ENCODE data around the gene DNAJC25.
"Not testable (repeated sequence)": the region's sequence is repeated elsewhere in the genome, so short reads cannot be mapped to it uniquely, and the experiment has no call there.

The DNAJC25 gene

DNA sequence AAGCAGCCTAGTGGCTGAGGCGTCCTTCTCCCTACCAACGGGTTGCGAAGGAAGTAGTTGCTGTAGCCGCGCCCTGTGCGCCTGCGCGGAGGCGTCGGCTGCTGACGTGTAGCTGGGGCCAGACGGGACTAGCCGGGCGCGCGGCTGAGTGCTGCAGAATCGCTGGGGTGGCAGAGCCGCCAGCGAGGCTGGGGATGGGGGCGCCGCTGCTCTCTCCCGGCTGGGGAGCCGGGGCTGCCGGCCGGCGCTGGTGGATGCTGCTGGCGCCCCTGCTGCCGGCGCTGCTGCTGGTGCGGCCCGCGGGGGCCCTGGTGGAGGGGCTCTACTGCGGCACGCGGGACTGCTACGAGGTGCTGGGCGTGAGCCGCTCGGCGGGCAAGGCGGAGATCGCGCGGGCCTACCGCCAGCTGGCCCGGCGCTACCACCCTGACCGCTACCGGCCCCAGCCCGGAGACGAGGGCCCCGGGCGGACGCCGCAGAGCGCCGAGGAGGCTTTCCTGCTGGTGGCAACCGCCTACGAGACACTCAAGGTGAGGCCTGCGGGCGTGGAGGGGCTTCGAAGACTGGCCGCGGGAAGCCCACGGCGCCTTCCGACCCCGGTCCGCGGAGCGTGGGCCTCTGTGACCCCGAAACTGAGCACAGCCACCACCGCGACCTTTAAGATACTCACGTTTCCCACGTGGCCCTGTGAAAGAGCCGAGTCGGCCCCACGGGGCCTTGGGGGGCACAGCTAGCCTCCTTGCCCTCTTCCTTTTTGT is at the start of gene DNAJC25:
Gene DNAJC25, plus strand, starts transcription at position 121 of the 758 bp plus-strand sequence. Its CDS starts 74 bp downstream, at position 195.
- DNase-seq (ENCODE audit: low spot score) = peak; percentile 98

DNA sequence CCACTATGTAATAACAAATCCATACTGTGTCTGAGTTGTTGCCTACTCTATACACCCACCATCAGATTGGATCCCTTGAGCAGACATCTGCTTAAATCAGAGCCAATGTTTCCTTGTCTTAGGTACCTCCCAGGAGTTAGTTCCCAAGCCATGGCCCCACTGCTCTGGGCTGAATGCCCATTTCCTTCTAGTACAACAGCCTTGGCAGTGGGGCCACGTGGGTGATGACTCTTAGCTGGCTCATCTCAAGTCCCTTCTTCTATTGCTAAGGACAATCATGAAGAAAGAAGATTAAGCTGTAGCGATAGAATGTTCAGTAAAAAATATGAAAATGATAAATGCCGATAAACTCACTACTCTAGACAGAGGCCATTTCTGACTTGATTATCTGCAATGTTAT is 48.2 kb upstream of the DNAJC25 start:
- DNase-seq (ENCODE audit: low spot score) = no peak

DNA sequence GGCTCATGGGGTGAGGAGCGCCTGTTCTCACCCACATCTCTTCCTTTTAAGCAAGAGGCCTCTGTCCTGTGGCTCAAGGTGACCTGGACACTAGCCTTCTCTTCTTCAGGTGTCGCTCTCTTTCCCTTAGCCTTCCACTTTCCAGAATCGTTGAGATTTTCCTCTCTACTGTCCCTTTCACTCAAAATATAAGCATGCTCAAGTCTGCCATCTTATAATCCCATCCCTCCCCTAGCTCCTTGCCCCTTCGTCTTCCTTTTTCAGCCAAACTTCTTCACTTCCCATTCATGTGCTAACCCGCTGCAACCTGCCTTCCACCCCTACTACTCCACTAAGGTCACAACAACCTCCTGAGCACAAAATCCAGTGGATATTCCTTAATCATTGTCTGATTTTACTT is 44.8 kb upstream of the DNAJC25 start:
- DNase-seq (ENCODE audit: low spot score) = no peak

DNA sequence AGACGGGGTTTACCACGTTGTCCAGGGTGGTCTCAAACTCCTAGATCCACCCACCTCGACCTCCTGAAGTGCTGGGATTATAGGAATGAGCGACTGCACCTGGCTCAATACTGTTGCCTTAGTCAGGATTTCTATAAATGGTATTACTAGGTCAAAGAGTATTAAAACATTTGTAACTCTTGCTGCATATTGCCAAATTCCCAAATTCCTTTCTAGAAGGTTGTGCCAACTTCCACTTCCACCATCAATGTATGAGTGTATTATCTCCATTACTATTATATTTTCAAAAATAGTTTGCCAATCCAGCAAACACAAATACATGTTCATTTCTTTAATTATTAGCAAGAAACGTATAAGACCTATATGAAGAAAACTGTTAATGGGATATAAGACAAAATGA is 42.3 kb upstream of the DNAJC25 start:
- DNase-seq (ENCODE audit: low spot score) = no peak

DNA sequence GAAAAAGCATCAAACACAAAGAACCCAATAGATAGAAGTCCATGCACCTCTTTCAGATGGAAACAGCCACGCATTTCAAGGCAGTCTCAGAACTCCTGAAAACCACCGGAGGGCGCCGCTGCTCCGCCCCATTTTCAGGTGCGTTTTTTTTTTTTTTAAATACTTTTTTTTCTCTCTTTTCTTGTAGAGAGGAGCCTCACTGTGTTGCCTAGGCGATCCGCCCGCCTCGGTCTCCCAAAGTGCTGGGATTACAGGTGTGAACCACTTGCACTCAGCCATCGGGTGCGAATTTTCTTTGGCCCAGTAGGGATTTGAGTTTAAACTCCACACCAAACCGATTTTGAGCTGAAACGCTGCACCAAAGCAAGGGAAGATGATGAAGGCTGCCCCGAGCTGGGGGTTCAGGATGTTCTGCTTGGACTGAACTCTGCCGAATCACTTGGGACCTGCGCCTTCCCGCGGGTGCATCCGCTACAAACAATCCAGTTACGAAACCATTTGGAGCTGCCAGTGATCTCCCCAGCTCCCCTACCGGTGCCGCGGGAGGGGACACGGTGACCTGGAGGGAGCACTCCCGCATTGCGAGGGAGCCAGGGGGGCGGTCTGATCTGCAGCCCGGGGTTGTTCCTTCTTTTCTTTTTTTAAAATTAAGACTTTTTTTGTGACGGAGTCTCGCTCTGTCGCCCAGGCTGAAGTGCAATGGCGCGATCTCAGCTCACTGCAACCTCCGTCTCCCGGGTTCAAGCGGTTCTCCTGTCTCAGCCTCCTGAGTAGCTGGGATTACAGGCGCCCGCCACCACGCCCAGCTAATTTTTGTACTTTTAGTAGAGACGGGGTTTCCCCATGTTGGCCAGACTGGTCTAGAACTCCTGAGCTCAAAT is 33.0 kb upstream of the DNAJC25 start:
- peak; percentile 56 for DNase-seq (ENCODE audit: low spot score)

DNA sequence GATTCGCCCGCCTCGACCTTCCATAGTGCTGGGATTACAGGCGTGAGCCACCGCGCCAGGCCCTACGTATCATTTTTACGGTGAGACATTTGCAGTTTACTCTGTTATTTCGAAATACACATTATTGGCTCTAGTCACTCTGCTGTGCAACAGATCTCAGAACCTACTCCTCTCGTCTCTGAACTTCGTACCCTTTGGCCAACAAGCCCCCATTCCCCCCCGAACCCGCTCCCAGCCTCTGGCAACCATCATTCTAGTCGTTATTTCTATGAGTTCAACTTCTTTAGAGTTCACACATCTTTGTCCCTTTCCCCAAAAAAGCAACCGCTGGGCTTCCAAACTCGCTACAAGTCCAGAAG is 32.4 kb upstream of the DNAJC25 start:
- no peak for DNase-seq (ENCODE audit: low spot score)

DNA sequence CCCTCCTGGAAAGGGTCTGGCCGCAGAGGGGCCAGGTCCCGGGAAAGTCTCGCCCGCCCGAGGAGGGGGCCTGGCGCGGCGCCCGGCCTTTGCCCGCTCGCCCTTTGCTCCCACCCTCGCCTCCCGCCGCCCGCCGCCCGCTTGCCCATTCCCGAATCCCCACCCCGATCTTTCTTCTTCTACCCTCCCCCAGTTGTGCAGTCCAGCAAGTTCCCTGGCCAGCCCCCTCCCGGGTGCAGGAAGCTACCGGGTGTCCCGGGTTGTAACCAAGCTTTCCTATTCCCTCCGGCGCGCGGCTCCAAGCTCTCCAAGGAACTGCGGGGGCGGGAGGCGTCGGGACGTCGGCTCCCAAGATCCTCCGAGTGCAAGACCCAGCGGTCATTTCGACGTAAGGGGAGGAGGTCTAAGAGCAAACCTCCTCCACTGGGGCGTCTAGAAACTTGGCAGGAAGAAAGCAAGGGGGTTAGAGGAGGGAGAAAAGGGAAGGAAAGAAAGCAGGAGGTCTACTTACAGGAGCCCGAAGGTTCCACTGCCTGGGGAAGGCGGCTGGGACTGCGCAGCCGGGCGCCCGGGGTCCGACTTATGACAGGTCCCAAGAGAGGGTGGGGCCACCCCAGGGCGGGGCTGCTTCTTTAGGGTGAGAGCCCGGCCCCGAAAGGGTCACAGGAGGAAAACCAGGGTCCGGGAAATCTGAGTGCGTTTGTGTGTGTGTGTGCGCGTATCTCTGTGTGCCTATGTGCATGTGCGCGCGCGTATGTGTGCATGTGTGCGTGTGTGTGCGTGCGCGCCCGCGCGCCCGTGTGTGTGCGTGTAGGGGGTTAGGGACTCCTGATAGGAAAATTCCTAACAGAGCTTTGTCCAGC is 31.8 kb upstream of the DNAJC25 start, which contains the start of gene PTGR1:
Gene PTGR1, minus strand, starts transcription at position 556 of the 863 bp plus-strand sequence. CDS start 2,225 bp downstream, outside the sequence.
- DNase-seq (ENCODE audit: low spot score) = peak; percentile 20

DNA sequence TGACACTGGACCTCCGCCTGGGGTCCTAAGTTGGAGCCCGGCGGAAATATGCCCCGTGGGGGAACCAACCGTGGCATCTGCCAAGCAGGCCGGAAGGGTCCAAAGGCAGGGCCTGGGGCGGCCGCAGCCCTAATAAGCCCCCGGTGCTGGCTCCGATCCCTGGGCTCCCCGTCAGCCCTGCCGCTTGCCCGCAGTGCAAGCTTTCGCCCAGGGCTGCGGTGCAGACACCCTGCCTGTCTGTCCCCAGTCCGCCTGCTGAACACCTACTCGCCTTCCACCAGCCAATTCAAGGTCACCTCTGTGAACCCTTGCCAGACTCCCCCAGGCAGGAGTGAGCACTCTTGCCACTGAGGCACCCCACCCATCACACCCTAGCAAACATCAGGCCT is 31.2 kb upstream of the DNAJC25 start:
- no peak for DNase-seq (ENCODE audit: low spot score)

DNA sequence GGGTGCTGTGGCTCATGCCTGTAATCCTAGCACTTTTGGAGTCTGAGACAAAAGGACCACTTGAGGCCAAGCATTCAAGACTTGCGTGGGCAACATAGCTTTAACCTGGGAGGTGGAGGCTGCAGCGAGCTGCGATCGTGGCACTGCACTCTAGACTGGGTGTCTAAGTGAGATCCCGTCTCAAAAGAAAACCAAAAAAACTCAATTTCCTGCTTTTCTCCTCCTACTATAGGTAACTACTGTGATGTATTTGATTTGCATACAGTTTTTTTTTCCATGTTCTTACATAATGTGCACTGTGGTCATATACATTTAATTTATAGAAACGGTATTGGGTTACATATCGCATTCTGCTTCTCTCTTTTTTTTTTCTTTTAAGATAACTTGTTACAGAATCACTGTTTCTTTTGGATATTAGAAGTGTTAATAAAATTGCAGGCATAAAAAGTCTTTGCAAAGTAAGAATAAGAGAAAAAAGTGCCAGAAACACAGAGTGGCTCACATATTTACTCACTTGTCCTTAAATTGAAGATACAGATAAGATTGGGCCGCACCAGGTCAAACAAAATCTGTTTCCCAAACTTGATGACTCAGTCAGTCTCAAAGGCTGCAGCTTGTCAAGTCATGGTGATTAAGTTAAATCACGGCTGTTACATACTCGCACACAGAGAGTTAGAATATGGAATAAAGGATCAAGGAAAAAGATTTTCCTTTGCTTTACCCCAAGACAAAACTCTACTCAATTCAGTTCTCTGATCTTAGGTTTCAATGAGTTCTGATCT is 29.7 kb upstream of the DNAJC25 start:
- DNase-seq (ENCODE audit: low spot score) = peak; percentile 20

DNA sequence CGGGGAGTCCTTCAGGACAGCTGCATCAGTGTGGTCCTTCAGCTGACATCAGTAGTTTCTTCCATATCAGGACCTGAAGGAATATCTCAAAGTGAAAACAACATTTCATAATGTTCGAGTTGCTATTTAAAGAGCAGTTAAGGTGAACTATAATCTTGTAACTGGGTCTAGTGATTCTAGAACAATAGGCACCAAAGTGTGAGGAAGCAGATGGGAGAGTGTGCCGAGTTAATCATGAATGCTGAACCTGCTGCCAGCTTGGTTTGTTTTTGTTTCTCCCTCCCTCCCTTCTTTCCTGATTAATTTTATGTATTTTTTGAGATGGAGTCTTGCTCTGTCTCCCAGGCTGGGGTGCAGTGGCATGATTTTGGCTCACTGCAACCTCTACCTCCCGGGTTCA is 28.1 kb upstream of the DNAJC25 start:
- DNase-seq (ENCODE audit: low spot score) = no peak

DNA sequence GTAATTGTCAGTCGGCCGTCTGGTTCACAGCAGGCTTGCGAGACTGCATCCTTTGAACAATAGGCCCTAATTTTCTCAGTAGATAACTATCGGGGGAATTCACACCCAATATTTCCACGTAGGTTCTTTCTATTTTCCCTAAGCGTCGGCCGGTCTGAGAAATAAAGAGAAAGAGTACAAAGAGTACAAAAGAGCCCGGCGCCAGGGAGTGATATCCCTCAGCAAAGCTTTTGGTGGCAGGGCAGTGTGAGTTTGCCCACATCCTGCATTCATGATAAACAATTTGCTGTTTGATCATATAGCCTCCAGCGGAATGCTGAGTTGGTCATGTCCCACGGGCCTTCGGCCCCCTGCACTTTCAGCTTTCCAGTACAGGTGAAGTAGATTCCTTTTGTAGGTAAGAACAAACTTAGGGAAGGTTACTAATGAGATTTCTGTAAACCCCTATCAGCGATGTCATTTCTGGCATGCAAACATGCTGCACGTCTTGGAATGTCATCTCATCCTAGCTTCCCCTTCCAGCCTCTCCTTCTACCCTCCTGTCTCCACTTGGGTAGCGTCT is 27.0 kb upstream of the DNAJC25 start:
- DNase-seq (ENCODE audit: low spot score) = no peak

DNA sequence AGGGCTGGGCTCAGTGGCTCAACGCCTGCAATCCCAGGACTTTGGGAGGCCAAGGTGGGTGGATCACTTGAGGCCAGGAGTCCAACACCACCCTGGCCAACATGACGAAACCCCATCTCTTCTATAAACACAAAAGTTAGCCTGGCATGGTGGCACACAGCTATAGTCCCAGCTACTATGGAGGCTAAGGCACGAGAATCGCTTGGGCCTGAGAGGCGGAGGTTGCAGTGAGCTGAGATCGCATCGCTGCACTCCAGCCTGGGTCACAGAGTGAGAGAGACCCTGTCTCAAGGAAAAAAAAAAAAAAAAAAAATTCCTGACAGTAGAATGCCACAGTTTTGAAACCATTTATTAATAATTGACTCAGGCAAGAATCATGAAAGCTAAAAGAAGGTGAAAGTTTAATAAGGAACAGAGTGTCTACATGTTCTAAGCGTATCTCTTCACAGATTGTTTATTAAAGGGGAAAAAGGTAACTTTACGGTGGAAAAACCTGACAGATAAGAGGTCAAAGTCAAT is 26.0 kb upstream of the DNAJC25 start:
- no peak for DNase-seq (ENCODE audit: low spot score)

DNA sequence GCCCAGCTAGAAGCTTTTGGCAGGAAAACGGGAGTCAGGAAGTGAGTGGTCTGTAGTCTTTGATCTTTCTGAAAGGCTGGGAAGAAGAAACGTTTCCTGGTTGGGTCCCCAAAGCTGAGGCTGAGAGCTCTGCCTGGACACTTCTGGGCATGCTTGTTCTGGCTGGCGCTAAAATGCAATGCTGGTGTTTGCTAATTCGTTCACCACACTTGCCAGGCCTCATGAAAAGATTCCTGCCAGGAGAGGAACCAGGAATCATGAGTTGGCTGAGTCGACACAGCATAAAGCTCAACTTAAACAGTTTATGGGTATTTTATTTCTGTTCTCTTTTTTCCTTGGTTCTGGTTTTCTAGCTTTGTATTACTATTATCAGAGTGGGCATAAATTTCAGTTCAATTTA is 21.0 kb upstream of the DNAJC25 start:
- DNase-seq (ENCODE audit: low spot score) = no peak

DNA sequence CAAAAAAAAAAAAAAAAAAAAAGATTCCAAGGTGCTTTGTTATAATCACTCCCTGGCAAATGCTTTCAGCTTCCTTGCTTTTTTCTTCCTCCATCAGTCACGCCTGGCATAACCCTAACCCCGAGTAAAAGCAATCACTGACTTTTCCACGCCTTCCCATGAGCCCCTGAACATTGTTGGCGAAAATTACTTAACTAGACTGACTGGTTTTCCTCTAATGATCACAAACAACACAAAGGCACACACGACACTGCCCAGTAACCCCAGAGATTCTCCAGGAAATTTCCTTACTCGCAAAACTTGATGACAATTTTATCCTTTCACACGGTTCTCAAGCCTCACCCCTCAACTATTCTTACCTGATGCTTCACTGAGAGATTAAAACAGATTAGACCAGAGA is 20.3 kb upstream of the DNAJC25 start:
- DNase-seq (ENCODE audit: low spot score) = no peak

DNA sequence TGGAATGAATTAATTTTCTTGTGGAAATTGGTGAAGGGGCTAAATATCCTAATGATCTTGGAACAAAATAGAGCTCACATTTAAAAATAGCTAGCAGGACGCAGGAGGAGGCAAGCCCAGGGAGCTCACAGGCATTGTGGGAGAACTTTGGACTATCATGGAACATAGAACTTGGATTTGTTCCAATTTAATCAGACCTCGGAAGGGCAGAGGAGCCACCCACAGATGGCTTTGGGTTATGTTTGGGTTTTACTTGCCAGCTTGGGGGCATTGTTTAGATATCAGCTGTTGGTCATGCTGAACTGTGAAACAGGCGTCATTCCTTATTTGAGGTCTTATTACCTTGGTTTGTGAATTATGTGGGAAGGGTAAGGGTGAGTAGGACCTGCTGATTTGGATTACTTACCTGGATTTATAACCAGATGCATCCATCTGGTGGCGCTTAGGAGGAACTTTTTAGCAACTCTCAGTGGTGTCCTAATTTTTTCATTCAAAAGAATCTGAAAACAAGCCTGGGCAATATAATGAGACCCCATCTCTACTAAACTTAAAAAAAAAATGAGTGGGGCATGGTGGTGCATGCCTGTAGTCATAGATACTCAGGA is 17.6 kb upstream of the DNAJC25 start:
- peak; percentile 69 for DNase-seq (ENCODE audit: low spot score)

DNA sequence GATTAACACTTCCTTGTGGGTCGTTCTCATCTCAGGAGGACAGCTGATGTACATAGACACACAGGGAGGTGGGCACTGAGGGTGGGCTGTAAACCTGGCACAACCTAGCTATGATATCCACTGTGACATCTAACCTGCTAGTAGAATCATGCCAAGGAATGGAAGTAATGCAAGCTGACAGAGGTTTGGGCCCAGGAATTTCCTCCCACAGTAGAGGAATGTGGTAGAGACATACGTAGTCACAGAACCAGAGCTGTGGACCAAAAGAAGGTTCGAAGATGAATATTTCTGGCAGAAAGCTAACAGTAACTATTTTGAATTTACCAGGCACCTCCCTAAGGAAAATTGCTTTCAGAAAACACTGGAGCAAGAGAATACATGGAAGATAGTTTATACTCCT is 15.2 kb upstream of the DNAJC25 start:
- no peak for DNase-seq (ENCODE audit: low spot score)

DNA sequence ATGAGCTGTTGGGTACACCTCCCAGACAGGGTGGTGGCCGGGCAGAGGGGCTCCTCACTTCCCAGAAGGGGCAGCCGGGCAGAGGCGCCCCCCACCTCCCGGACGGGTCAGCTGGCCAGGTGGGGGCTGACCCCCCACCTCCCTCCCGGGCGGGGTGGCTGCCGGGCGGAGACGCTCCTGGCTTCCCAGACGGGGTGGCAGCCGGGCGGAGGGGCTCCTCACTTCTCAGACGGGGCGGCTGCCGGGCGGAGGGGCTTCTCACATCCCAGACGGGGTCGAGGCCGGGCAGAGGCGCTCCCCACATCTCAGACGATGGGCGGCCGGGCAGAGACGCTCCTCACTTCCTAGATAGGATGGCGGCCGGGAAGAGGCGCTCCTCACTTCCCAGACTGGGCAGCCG is 13.8 kb upstream of the DNAJC25 start:
- not testable (repeated sequence) for DNase-seq (ENCODE audit: low spot score)

DNA sequence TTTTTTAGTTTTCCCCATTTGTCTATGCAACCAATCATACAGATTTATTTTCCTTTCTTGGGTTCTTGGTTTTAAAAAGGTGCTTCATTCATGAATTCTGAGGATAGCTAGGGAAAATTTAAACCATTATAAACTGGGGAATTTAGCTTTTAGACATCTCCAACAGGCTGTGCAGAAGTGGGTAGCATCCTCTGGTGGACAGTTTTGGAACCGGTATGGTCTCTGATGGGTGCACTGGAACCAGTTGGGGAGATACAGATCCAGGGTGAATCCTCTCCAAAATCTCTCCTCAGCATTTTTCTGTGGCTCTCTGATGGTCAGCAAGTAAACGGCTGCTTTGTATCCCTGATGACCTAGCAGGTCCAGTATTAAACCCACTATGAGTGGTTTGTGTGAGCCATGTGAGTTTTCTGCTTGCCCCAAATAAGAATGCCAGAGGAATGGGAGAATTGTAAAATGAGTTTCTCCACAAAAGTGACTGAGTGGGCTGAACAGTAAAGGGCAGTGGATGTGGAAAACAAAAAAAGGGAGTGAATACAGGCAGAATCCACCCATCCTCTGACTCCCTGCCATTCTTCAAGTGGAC is 9.1 kb upstream of the DNAJC25 start:
- DNase-seq (ENCODE audit: low spot score) = peak; percentile 30

DNA sequence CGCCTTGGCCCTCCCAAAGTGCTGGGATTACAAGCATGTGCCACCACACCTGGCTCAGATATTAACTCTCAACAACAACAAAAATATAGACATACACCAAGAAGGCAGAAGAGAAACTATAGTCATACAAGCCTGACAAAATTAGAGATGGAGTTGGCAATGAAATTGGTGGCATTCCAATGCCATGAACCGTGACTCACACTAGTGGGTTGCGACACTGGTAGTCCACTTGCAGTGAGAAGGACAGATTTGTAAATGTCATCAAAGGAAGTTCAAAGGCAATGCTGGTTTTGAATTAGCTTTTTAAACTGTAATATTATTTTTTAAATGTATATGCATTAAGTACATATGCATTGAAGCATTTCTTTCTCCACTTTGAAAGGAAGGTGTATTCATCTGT is 8.5 kb upstream of the DNAJC25 start:
- DNase-seq (ENCODE audit: low spot score) = peak; percentile 61

All from LoVo (cell line).